Stimulated activated CD8-positive, alpha-beta memory T cell treated with anti-CD3 and anti-CD28 coated beads, Interleukin-4, amount 100 ng/mL, for 4 hours (primary cell): Measurements from ENCODE around the gene KCND3.

Experiments
- DNase-seq, 2 donors: peaks; one replicate each; pipeline ENCODE4 v3.0.0-alpha.2; 2020; ENCODE audit warnings: low read depth in 2 of 2, low spot score in 1 of 2

The KCND3 gene

GRCh38 chr1:111959436-111959835 lies 30.0 kb downstream of the KCND3 start:
- no peak for DNase-seq

DNA sequence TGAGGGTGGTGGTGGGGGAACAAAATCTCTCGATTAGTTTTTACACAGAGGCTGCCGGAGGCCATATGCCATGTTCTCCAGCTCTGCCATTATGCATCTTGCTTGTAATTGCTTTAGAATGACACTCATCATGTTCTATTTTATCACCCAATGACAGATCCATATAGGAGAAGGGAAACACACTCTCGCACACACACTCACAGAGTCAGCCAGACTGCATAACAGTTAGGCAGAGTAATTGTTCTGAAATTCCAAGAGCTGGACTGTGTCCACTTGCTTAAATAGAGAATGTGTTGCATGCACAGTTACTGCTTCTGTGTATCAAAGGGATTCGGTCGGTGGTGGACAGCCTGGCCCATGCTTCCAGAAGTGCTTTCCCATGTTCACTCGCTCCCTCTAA lies 30.6 kb downstream of the KCND3 start:
- DNase-seq: no peak

GRCh38 chr1:111958075-111958474 lies 31.4 kb downstream of the KCND3 start:
- no peak for DNase-seq

GRCh38 chr1:111956155-111956771 lies 33.2 kb downstream of the KCND3 start:
- DNase-seq: no peak

- no peak for DNase-seq
Observed at GRCh38 chr1:111955755-111956154, 33.7 kb downstream of the KCND3 start.

DNA sequence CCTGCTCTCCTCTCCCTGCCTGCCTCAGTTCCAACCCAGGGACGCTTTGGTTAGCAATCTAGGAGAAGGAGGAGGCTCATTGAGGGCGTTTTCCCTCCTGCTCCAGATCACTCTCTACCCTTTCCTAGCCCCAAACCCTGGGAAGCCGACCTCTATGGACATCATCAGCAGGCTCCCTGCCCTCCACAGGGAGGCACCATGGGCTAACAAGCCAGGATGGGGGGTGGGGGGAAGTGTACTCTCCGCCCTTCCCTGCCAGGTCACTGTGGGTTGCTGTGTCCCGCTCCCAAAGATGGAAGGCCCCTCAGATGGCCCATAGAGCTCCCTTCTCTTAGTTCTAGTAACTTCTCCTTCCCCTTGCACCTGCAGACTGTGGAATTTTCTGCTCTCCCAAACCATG lies 35.7 kb downstream of the KCND3 start:
- no peak for DNase-seq

DNA sequence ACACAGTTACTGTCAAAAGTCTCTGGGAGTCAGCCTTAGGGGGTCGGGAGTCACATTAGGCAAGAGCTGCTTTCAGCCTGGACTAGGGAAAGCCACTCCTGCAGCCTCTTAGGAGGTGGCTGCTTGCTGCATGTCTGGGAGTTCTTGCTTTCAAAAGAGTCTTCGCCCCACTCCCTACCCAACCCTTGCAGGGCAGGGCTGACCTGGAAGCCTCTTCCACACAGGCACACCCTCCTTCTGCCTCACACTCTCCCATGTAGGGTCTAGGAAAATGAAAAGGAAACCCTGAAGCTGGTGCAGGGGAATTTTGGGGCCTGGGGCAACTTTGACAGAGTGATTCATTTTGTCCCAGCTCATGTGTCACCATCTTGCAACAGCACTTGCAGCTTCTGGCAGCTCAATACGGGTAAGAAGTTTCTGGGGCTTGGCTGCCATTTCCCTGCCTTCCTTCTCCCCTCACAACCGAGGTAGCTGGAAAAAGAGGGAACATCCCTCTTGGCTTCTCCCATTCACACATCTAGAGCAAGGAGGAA lies 37.3 kb downstream of the KCND3 start:
- no peak for DNase-seq

DNA sequence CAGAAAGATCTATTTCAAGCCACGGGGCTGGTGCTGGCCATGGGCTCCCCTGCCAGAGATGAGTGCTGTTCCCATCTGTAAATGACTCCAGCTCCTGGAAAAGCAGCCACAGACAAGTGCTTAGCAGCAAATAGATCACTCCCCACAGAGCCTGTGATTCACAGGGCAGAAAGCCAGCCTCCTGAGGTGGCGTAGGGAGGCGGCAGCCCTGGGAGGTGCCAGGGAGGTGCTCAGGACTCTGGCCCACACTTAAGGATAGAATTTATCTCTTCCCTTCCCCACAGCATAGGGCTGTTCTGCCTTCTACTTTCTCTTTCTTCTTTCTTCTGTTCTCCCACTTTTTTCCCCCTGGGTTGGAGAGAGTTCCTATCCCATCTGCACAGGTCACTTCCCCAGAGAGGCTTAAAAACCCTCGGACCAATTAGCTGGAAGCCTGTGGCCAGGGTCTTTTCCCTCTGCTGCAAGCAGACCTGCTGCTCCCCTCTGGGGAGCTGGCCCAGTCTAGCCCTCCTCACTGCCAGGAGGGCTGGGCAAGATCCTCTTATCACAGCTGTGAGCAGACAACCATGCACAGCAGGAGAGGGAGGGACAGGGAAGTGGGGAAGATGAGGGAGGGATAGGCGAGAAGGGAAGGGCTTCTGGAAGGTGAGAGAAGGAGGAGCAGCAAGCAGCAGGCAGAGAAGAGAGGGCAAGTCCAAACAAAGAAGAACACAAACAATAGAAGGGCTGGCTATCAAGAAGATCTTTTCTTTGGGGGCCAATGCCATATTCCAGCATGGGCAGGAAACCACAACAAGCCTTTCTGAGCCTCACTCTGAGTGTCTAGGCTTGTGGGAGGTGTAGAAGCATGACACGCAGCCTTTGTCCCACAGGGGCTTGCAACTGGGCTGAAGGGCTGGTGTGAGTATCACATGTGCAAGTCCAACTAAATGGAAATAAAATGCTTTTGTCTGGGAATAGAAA lies 41.0 kb downstream of the KCND3 start:
- DNase-seq: no peak

GRCh38 chr1:111943846-111944749 lies 45.4 kb downstream of the KCND3 start:
- DNase-seq: no peak

DNA sequence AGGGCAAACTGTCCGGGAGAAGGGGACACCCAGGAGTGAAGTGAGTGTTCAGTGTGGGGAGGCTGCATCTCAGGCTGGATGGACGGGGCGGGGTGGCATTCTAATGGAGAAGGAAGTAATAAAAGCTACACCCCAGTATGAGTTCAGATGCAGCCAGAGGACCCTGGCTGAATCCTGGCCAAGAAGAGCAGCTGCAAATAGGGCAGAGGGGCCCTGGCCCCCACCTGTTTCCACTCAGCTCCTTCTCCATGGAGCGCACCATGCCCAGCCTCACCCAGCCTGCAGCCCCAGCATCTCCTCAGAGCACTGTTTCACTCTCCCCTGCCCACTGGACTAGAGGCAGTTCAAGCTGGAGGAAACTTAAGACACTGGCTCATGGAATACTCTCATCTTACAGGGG lies 46.4 kb downstream of the KCND3 start:
- DNase-seq: no peak

GRCh38 chr1:111938536-111938935 lies 50.9 kb downstream of the KCND3 start:
- no peak for DNase-seq

DNA sequence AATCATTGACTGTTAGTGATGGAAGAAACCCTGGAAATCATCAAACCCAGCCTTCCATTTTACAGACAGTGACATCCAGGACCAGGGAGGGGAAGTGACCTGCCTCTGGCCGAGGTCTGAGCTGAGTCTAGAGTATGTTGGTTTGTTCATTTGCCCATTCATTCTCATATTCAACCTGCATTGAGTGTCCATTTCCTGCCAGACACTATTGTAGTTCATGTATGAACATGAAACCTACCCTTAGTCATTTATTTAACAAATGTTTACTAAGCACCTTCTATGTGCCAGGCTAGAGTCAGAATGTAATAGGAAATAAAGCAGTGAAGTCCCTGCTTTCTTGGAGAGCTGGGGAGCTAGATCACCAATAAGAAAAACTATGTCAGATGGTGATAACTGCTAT lies 51.3 kb downstream of the KCND3 start:
- DNase-seq: no peak

DNA sequence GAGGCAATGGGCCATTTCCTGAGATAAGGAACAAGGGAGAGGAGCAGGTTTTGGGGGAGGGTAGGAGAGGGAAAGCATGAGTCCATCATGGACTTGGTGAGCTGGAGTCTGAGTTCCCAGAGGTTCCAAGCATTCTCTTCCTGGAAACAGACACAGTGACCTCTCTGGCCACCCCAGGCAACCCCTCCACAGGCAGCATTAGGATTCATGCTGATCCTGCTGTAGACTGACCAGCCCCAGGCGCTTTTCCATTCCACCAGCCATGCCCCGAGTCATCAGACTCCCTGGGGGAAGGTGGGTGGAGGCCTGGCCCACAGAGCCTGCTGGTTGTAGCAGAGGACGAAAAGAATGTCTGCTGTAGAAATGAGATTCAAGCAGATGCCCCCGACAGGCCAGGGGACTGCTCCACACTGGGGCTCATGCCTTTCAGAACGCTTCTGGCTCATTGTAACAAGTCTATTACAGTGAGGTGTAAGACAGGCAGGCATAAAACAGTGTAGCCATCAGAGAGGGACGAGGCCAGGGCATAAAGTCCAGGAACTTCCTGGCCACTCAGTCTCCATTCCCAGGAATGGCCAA lies 52.2 kb downstream of the KCND3 start:
- no peak for DNase-seq

DNA sequence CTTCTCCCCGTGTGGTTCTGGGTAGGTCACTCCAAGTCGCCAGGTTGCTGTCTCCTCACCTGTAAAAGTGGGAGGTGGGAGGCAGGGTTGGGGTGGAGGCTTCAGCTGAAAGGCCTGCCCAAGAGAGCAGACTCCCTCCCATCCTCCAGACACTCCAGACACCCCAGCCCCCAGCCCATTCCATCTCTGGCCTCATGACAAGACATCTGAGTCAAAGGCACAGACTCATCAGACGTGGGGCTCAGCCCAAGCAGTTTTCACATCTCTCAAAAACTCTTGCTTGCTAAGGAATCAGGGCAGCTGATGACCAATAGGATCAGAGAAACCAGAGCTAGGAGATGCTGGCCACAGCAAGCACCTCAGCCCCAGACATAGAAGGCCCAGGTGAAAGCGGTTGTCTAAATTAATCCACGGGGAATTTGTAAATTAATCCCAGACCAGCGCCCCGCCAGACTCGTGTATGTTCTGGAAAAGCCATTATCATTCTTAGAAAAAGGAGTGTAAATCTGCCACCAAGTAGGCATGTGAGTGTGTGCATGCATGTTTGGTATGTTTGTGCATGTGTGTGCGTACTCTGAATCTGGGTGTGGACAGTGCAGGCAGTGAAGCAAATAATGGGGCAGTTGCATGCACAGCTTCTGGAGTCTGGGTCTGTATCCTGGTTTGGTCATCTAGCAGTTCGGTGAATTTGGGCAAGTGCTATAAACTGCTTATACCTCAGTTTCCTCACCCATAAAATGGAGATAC lies 55.2 kb downstream of the KCND3 start:
- no peak for DNase-seq

DNA sequence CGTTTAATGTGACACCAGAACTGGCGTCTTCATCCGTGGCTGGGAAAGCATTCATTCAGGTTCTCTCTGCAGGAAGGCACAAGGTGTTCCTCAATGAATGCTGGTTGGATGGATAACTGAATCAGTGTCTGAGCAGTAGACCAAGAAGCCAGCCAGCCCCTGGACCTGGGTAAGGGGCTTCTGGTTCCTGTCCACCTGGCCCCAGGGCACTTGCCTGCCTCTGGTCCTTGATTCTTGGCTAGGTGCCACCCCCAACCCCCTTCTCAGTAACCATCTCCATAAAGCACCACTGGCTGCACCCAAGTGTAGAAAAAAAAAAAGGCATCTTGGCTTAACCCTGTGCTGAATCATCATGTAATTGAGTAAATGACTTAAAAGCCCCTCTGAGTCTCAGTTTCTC lies 59.1 kb downstream of the KCND3 start:
- no peak for DNase-seq

DNA sequence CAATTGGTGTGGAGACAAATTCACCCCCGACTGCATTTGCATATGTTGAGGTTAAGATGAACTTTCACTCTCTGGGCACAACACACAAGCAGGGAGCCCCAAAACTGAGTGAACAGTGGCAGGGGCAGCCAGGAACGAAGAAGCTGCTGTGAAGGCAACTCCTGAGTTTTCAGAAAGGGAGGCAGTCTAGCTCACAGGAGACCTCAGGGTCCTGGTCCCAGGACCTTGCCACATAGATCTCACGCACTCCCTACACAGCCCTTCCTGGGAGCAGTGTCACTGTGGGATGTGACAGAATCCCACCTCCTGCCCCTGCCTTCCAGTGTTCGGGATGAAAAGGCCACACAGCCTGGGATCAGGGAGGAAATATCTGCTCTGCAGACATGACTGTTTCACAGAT lies 60.9 kb downstream of the KCND3 start:
- no peak for DNase-seq

GRCh38 chr1:111927652-111928051 lies 61.8 kb downstream of the KCND3 start:
- no peak for DNase-seq

DNA sequence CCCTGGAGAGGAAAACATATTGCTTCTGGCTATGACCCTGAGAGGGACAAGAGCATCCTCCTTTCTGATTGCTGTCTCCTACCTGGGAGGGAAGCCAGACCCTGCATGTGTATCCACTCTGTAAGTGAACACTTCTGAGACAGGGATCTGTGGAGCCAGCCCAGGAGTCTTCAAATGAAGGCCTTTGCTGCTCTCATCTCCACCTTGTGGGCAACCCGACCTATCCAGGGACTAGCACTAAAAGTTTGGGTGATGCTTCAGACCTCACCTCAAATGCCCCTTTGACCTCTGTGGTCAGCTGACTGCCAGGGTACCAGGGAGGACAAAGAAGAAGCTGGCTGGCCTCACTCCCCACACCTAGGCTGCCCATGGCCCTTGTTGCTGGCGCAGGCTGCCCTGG lies 64.7 kb downstream of the KCND3 start:
- DNase-seq: no peak

DNA sequence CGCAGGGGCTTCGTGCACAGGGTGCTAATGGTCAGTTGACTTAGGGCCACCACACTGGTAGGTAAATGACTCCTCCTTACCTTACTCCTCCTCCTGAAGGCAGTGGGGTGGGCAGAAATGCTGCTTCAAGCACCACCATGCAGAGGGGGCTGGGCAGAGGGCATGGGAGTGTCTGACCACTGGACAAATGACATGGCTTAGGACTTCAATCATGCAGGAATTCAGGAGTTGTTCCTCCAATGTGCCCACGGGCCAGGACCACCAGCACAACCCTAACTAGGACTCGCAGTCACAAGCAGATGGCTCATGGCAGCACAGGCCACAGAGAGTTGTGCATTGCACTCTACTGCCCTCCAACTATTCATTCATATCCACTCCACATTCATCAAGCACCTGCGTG lies 65.7 kb downstream of the KCND3 start:
- no peak for DNase-seq

- no peak for DNase-seq
Observed at GRCh38 chr1:111921948-111922347, 67.5 kb downstream of the KCND3 start.
